Melanocyte of skin (primary cell): Measurements from ENCODE around the gene GOLGA6L26. TPM values are rescaled to one million over a fixed set of nuclear protein-coding genes. Genes with fewer than 3 reads are reported as not detected.

Source experiments
- small RNA-seq, 2 donors: library from RNA; depleted of rRNA; stranded (forward); fragments of <200 nt; gene quantifications; one replicate each; pipeline ENCODE3, GENCODE V24; 2012
- total RNA-seq, 2 donors: library from RNA; depleted of rRNA; stranded (reverse); fragments of >200 nt; gene quantifications; 2 replicates each; pipeline ENCODE4 v1.2.3, GENCODE V29; 2012

The GOLGA6L26 gene
- total RNA-seq, result not detected

DNA sequence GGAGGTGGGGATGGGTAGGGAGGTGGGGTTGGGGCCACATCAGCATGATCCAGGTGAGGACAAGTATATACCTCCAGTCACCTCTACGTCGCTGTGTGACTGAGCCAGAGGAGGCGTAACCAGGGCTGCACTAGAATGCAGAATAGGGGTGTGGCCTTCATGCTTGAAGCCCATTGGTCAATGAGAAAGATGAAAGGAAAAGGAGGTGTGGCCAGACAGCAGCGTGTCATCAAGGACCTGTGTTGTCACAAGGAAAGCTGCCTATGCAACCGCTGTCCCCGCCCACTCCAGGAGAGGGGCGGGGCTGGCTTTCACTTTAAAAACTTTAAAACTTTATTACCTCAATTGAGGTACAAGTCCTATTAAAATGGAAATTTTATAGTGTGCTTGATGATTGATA lies at the start of gene GOLGA6L26:
Gene GOLGA6L26, minus strand, starts transcription at position 101 of the 400 bp plus-strand sequence. Its CDS starts 61 bp downstream, at position 40.

GRCh38 chr15:23354448-23354847 lies 20.5 kb upstream of the GOLGA6L26 start, which contains the start of gene GOLGA8S:
TSS of gene GOLGA8S (plus strand) at chr15:23354748. CDS start at chr15:23354810, 62 bp downstream.

Small RNA genes lying within 50 kb of the gene (small RNA-seq; reads per million reads assigned to genes)
- 0 reads per million in 2 donors for gene RN7SL536P

Other genes starting within 250 kb of the GOLGA6L26 start
- gene GOLGA6L1, start 197.4 kb downstream of the GOLGA6L26 start, total RNA-seq, result not detected
- gene GOLGA8S, start 20.6 kb upstream of the GOLGA6L26 start, total RNA-seq, result not detected
- not detected for gene GOLGA6L2, start 113.0 kb upstream of the GOLGA6L26 start, total RNA-seq
- 1 to 10 TPM in 1 of 2 donors, under 1 TPM in 1; 0.34 to 7.0 TPM for gene MKRN3, start 231.5 kb upstream of the GOLGA6L26 start, total RNA-seq